Measurements from ENCODE around the gene ATP1A1.

The ATP1A1 gene

DNA sequence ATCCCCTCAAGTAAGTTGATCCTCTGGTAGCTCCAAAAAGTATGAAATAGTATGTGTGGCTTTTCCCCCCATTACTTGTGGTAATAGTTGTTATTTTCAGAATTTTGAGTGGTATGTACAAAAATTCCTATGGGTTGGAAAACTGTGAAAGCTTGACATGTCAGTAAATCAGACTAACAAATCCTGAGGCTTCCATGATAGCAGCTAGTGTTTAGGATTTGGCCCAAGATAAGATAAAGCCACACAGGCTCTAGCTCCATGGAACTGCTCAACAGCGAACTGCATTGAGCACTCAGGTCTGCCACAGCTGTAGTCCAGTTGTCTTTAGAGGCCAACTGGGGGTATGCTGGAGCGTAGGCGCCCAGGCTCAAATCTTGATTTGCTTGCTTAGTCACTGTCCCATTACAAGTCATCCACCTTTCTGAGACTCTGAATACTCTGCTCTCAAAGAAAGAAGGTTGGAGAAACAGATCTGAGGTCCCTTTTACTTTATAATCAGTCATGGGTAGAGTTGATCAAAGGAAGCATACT is 28.7 kb downstream of the ATP1A1 start:
- no peak for TF ChIP-seq ZNF274 (IDR thresholded peaks at IDR 0.05; ENCODE audit: low read depth, low read length)

DNA sequence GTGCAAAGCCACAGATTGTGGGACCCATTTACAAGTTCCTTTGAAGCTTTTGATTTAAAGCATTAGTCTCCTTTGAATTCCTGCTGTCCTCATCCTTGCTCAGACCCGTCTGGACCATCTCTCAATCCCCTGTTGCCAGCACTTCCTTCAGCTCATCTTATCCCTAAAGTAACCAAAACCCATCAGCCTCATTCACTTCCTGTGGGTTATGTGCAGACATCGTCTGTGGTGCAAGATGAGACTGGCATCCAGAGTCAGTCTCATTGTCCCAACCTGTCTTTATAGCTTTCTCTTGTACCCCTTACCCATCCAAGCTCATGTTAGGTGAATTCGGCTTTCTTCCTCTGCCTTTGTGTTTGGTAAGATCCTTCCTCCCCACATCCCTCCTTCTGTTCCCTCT is 29.3 kb downstream of the ATP1A1 start:
- no peak for TF ChIP-seq ZNF274 (IDR thresholded peaks at IDR 0.05; ENCODE audit: low read depth, low read length)
- no peak overlapping the region for H3K4me3 ChIP-seq (ENCODE audit: low read length)

More for the DNA sequence above, 28.7 kb downstream of the ATP1A1 start:
- no peak overlapping the region for H3K4me3 ChIP-seq (ENCODE audit: low read length)

DNA sequence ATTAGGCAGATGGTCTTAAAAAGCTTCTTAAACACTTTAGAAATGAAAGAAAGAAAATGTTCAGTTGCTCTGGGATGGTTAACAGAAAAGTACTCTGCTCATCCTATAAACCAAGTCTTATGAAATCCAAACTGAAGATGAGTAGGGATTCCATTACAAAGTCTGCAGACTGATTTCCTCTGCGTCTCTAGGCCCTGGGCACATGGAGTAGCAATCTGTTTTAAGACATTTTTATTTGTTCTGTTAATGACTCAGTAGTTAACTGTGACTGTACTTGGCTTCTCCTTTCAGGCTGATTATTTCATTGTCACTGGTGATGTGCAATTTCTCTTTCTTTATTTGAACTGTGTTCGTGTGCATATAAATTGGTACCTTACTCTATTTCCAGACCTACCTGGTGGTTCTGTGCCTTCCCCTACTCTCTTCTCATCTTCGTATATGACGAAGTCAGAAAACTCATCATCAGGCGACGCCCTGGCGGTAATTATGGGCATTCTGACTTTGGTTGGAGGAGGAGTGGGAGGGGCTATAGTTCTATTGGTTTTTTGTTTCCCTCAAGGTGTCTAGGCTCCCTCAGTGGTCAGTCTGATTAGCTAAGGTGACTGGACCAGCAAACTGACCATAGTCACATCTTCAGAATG is 30.6 kb downstream of the ATP1A1 start:
- TF ChIP-seq ZNF274 (IDR thresholded peaks at IDR 0.05; ENCODE audit: low read depth, low read length): no peak
- H3K4me3 ChIP-seq (ENCODE audit: low read length): no peak overlapping the region

DNA sequence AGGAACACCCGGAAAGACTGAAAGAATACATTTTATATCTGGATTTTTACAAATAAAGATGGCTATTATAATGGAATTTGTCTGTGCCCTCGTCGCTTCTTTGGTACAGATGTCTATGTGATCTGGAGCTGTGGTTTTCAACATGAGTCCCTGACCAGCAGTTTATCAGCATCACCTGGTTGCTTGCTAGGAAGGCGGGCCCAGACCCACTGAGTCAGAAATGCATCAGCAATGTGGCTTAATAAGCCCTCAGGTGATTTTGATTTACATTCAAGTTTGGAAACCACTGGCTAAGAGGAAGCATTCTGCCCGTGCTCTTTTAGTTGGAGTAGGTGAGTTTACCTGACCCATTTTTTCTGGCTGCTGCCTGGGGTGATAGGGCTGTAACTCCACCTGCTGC is 31.7 kb downstream of the ATP1A1 start:
- TF ChIP-seq ZNF274 (IDR thresholded peaks at IDR 0.05; ENCODE audit: low read depth, low read length): no peak
- H3K4me3 ChIP-seq (ENCODE audit: low read length): no peak overlapping the region

DNA sequence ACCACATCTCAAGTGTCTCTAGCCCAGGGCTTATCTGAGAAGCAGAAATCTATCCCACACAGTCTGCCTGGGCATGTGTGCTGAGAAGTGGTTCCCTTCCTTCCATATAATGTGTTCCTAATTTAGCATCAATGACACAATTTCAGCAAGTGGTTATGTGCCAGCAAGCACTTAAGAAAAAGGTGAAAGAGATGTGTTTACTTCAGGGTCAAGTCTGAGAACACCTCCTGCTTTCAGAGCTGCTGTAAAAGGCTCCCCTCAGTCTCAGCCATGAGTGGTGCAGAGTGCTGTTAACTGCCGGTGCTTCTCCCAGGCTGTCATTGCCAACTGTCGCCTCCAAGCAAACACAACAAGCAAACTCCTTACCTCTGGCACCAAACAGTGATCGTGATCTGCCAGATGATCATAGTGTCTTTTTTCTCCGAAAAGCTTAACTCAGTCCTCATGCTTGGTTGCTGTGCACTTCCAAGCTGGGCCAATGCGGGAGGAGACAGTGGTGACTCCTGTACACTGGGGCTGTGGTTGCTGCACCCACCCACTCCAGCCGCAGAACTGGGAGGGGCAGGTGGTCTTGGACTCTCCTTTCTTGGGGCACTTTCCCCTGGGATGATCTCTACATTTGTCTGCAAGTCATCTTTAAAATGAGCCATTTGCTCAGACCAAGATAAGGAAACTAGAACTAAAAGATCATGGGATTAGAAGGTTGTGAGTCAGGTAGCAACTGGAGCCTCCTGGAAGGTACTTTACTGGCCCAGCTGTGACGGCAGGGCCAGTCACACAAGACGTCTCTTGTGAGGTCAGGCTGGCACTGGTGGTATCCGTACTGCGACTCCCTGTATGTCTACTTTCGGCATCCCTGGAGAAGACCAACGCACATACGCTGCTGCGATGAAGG is 32.4 kb downstream of the ATP1A1 start:
- TF ChIP-seq ZNF274 (IDR thresholded peaks at IDR 0.05; ENCODE audit: low read depth, low read length): no peak
- no peak overlapping the region for H3K4me3 ChIP-seq (ENCODE audit: low read length)

DNA sequence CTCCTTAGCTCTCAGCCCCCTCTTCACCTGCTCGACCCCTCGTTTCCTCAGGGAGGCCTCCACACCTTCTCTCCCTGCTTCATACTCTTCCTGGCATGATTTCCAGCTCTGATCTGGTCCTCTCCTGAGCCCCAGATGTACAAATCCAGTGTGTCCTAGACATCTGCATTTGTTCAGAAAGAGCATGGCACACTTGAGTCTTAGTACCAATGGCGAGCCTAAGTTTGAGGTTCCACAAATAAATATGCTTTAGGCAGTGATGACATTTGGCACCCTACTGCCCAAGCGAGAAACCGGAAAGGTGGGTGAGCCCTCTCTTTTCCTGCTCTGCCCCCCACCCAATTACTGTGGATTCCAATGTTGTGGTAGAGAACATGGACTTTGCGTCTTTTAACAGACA is 34.0 kb downstream of the ATP1A1 start:
- TF ChIP-seq ZNF274 (IDR thresholded peaks at IDR 0.05; ENCODE audit: low read depth, low read length): no peak
- no peak overlapping the region for H3K4me3 ChIP-seq (ENCODE audit: low read length)

DNA sequence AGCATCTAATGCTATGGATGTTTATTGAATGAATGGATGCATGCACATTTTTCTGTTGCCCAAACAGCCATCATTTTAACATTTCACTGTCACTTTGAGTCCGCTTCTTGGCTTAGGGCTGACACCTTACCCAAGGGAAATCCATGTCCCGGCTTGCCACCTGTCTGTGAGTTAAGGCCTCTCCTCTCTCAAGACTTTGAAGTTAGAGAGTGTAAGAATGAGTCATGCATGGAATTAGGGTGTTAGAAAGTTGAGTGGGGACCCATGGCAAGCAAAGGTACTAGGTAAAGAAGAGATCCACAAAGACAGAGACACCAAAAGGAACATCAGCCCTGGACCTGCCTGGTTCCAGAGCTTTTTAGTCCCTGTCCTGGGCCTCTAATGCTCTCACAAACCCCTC is 35.1 kb downstream of the ATP1A1 start:
- H3K4me3 ChIP-seq (ENCODE audit: low read length): no peak overlapping the region
- TF ChIP-seq ZNF274 (IDR thresholded peaks at IDR 0.05; ENCODE audit: low read depth, low read length): no peak

DNA sequence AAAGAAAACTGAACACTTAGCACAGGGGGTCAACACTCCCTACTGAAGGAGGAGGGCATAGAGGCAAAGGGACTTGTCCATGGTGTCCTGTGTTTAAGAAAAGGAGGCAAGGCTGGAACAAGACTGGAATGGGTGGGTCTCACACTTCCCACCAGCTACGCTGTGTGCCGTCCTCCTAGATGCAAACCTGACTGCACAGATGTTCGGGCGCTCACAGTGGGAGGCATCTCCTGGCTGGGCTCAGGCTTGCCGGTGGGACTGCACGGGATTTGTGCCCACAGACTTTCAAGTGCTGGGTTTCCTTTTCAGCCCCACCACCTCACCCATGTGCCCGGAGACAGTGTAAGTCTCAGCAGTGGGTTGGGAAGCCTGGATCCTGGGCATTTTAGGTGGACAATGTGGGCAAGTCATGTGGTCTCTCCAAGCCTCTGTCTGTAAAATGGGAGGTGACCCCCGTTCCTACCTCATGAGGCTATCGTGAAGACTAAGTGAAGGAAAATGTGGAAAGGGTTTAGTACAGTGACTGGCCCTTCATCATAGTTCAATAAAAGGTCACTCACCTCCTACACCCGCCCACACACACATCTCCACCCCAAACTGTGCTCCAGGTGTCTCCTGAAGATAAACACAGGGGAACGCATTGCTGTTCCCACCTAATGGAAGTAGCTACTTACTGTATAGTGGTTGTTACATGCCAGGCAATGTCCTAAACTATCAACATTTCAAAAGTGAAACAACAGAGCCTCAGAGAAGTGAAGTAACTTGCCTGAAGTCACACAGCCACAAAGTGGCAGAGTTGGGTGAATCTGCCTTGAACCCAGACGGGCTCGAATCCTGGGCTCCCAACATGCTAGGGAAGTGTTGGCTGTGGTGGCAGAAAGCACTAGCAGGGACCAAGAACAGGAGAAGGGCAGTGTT is 36.0 kb downstream of the ATP1A1 start:
- no peak for TF ChIP-seq ZNF274 (IDR thresholded peaks at IDR 0.05; ENCODE audit: low read depth, low read length)
- H3K4me3 ChIP-seq (ENCODE audit: low read length): no peak overlapping the region

DNA sequence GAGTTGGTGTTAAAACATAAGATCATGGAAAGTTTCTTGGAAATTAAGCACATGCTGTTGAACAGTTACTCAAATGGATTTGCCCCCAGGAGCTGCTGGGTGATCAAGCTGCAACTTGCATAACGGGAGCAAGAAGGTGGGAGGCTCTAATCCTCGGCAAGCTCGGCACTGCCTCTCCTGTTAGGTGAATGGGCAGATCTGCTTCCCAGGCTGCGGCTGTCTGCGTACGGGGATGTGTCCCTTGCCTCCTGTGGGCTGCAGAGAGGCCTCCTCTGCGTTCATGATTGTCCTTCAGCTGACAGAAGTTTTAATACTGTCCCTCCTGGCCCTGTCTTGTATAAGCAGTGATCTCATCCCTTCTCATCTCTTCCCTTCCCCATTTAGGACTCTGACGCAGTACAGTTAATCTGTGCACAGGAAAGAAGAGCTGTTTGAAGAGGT is 36.7 kb downstream of the ATP1A1 start:
- no peak overlapping the region for H3K4me3 ChIP-seq (ENCODE audit: low read length)
- TF ChIP-seq ZNF274 (IDR thresholded peaks at IDR 0.05; ENCODE audit: low read depth, low read length): no peak

DNA sequence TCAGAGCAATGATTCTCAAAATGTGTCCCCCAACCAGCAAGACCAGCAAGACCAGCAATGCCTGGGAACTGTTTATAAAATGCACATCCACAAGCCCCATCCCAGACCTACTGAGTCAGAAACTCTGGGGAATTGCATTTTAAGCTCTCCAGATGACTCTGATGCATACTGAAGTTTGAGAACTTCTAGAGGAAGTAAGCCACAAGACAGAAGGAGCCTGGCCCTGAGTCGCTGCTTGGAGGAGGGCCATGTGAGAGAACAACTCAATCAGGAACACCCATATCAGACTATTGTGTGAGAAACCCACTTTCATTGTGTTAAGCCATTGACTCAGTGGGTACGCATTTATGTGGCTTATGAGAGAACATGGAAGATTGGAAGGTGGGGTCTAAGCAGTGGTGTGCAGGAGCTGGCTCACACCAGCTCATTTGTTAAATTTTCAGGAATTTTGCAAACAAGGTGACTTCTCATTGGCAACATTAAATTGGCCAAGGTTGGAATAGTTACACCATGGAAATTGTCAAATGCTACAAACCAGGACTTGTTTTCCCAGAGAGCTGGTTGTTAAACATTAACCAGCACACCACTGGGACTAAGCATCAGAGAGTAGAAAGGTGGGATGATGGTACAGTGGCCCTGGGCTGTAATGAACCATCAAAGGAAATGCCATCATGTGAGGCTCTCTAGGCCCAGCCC is 38.9 kb downstream of the ATP1A1 start:
- H3K4me3 ChIP-seq (ENCODE audit: low read length): no peak overlapping the region
- no peak for TF ChIP-seq ZNF274 (IDR thresholded peaks at IDR 0.05; ENCODE audit: low read depth, low read length)

DNA sequence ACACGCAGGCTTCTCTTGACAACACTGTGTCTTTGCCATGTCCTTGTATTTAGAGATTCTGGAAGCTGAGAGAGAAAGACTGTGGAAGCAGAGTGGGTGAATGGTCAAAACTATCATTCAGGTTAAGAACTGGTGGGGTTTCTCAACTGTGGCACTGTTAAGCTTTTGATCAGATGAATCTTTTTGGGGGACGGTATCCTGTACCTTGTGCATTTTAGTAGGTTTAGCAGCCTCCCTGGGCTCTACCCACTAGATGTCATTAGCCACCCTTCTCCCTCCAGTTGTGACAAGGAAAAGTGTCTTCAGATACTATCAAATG is 39.4 kb downstream of the ATP1A1 start:
- no peak overlapping the region for H3K4me3 ChIP-seq (ENCODE audit: low read length)
- TF ChIP-seq ZNF274 (IDR thresholded peaks at IDR 0.05; ENCODE audit: low read depth, low read length): no peak

DNA sequence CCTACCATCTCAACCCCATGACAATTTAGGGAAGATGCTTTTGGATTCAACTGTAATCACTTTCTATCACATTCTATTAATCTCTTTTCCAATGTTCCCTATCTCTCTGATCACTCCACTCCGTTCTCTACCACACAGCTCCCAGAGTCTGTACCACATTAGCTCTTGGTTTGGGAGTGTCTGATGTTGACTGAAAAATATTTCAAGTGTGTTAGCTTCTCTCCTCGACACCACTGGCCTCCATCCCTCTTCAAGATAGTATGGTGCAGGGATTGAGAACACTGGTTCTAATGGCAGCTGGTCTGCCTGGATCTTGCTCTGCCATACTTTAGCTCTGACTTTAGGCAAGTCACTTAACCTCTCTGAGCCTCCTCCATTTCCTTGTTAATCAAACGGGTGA is 39.9 kb downstream of the ATP1A1 start:
- TF ChIP-seq ZNF274 (IDR thresholded peaks at IDR 0.05; ENCODE audit: low read depth, low read length): no peak
- no peak overlapping the region for H3K4me3 ChIP-seq (ENCODE audit: low read length)

DNA sequence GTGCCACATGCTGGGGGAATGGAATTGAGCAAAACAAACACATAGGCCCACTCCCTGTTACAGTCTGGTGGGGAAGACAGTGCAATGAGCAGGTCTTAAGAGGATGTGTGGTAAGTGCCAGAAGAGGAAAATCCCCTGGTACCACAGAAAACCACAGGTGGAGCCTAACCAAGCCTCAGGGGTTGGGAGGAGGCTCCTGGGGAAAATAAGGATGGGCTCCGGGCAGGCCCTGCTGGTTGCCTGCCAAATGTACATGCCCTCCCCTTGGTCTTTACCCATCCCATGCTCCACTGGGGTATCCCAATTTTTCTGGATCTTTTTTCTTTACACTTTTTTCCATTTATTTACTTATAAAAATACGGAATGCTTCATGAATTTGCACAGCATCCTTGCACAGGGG is 40.4 kb downstream of the ATP1A1 start:
- H3K4me3 ChIP-seq (ENCODE audit: low read length): no peak overlapping the region

DNA sequence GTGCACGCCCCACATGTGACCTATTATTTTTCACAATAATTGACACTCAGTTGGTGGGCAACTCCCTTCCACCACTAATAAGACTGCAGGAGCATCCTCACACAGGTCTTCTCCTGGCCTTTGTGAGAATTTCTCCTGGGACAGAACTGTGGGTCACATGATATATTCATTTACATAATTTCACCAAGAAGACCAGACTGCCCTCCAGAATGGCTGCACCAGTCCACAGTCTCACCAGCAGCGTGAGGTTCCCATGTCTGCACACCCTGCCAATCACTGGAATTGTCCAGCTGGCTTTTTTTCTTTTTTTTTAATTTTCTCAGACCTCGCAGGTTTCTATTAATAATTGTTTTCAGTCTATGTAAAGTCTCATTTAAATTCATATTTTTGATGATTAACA is 41.3 kb downstream of the ATP1A1 start:
- H3K4me3 ChIP-seq (ENCODE audit: low read length): no peak overlapping the region
- no peak for TF ChIP-seq ZNF274 (IDR thresholded peaks at IDR 0.05; ENCODE audit: low read depth, low read length)

More for the DNA sequence above, 40.4 kb downstream of the ATP1A1 start:
- no peak for TF ChIP-seq ZNF274 (IDR thresholded peaks at IDR 0.05; ENCODE audit: low read depth, low read length)
